Placental epithelial cell (primary cell): ENCODE data around the gene RNF103. TPM values are rescaled to one million over a fixed set of nuclear protein-coding genes. Genes with fewer than 3 reads are reported as not detected.

Experiments used
- total RNA-seq: library from RNA; depleted of rRNA; stranded (reverse); fragments of >200 nt; gene quantifications from 2 replicates; pipeline ENCODE4 v1.2.3, GENCODE V29; 2012

The RNF103 gene
- total RNA-seq: 14.7 and 20.4 TPM in 2 replicates

GRCh38 chr2:86623494-86624266, at the start of gene RNF103:
TSS of gene RNF103 (minus strand) at chr2:86623865. CDS start at chr2:86622886, 979 bp downstream.

GRCh38 chr2:86562922-86563649, 60.6 kb downstream of the RNF103 start, which contains the start of gene CHMP3:
TSS of gene CHMP3 (minus strand) at chr2:86563443. CDS start at chr2:86563348, 95 bp downstream.

Other genes starting within 250 kb of the RNF103 start
- 22.7 and 40.8 TPM in 2 replicates for gene KDM3A, start 182.5 kb downstream of the RNF103 start, total RNA-seq
- 44.0 and 63.3 TPM in 2 replicates for gene CHMP3, start 60.4 kb downstream of the RNF103 start, total RNA-seq
- gene RMND5A, start 96.4 kb upstream of the RNF103 start, total RNA-seq: 32.8 and 34.5 TPM in 2 replicates
- under 0.01 TPM in 1 of 2 replicates, not detected in the other for gene CD8A, start 167.0 kb upstream of the RNF103 start, total RNA-seq
- 0.22 TPM in 1 of 2 replicates, not detected in the other for gene CD8B, start 238.0 kb upstream of the RNF103 start, total RNA-seq